T-helper 1 cell treated with Interleukin-12 subunit alpha and Interleukin-12 subunit beta and Interleukin-4 antibody, amounts not matched to agents 30 μg/mL and 1 μg/mL, for 36 hours (primary cell): ENCODE results near the gene DUOXA1.
"Not testable (repeated sequence)": the region's sequence is repeated elsewhere in the genome, so short reads cannot be mapped to it uniquely, and the experiment has no call there.

ENCODE experiments used
- H3K27ac Mint-ChIP-seq: one replicate; pipeline ENCODE4 v1.8.0; 2021; ENCODE audit warnings: mild to moderate bottlenecking, mixed read lengths
- H3K27me3 Mint-ChIP-seq: one replicate; pipeline ENCODE4 v1.8.0; 2021; ENCODE audit warnings: low read depth, mixed read lengths
- H3K36me3 Mint-ChIP-seq: one replicate; pipeline ENCODE4 v1.8.0; 2021; ENCODE audit warnings: low read depth, mixed read lengths
- H3K4me1 Mint-ChIP-seq: one replicate; pipeline ENCODE4 v1.8.0; 2021; ENCODE audit warnings: low read depth, mixed read lengths
- H3K4me3 Mint-ChIP-seq: one replicate; pipeline ENCODE4 v1.8.0; 2021; ENCODE audit warnings: mild to moderate bottlenecking, moderate library complexity, mixed read lengths
- H3K9me3 Mint-ChIP-seq: one replicate; pipeline ENCODE4 v1.8.0; 2021; ENCODE audit warnings: mixed read lengths

DUOXA1 gene

GRCh38 chr15:45116006-45116481 lies 13.6 kb downstream of the DUOXA1 start:
- peaks cover 1% of the 10 kb centered on the region for H3K36me3 Mint-ChIP-seq
- no peaks in the 10 kb centered on the region for H3K9me3 Mint-ChIP-seq
- no peak overlapping the region for H3K27ac Mint-ChIP-seq
- peaks cover 17% of the 10 kb centered on the region for H3K4me1 Mint-ChIP-seq
- H3K27me3 Mint-ChIP-seq = peaks cover 66% of the 10 kb centered on the region
- no peak overlapping the region for H3K4me3 Mint-ChIP-seq

DNA sequence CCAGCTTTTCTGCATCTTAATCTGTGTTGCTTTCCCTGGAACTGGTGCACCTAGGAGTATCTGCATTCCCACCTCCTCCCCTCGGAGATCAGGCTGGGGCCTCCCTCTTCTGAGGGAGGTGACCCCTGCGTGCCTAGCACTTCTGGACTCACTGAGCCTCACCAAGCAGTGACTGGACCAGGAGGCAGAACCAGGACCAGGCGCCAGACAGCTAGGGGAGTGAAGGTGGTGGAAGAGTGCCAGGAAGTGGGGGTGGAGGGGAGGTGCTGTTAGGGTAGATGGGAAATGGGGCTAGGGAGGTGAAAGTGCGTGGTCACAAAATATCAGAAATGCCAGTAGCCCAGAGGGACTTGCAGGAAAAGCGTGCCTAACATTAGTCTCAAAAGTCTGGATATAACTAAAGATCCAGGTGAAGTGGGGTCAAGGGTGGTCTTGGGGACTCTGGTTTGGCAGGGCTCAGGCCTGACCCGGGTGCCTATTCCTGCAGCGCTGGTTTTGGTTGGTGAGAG lies 14.3 kb downstream of the DUOXA1 start:
- Mint-ChIP-seq H3K9me3 (no peaks in the 10 kb centered on the region), H3K36me3 (peaks cover 1% of the 10 kb centered on the region), H3K27ac (no peak overlapping the region), H3K27me3 (peaks cover 70% of the 10 kb centered on the region), H3K4me1 (peaks cover 18% of the 10 kb centered on the region), H3K4me3 (no peak overlapping the region)

DNA sequence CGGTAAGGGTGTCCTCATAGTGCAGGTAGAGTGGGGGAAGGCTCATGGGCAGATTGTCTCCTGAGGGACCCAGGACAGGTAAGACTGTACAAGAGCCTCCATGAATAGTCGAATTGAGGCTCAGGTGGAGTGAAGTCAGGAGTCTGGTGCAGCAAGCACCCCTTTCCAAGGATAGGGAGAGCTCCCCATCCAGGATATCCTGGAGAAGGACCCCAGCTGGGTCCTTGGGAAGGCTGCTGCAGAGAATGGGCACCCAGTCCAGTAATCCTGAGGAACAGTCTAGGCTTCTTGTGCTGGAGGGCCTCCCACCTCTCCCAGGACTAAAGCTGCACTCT lies 15.0 kb downstream of the DUOXA1 start:
- H3K9me3 Mint-ChIP-seq = no peaks in the 10 kb centered on the region
- H3K4me1 Mint-ChIP-seq = peaks cover 18% of the 10 kb centered on the region
- no peak overlapping the region for H3K4me3 Mint-ChIP-seq
- H3K36me3 Mint-ChIP-seq = peaks cover 1% of the 10 kb centered on the region
- peaks cover 77% of the 10 kb centered on the region for H3K27me3 Mint-ChIP-seq
- H3K27ac Mint-ChIP-seq = no peak overlapping the region

DNA sequence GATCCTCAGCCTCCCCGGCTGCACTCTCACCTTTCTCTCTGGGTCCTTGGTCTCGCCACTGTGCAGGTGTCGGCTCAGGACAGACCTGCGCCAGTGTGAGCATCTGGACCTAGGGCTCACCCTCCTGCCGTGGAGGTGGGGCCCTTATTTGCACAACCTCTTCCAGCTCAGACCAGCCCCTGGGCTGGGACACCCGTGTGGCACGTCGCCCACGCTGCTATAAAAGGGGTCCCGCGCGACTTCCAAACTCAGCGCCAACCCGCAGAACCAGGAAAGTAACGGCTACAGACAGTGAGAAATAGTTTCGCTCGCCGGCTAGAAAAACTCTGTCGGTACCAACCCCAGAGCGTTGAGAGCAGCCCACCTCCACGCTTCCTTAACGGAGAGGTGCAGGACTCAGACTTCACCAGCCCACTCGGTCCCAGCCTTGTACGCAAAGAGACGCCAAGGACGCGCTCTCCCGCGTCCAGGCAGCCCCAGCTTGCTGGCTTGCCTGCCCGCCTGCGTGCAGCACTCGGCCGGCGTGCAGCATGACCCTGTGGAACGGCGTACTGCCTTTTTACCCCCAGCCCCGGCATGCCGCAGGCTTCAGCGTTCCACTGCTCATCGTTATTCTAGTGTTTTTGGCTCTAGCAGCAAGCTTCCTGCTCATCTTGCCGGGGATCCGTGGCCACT lies 15.5 kb downstream of the DUOXA1 start, which contains the start of the genes DUOX2 and DUOXA2:
TSS of gene DUOX2 (minus strand) at position 97 of the 675 bp plus-strand sequence. CDS start 761 bp downstream, outside the sequence.
TSS of gene DUOXA2 (plus strand) at position 251 of the 675 bp plus-strand sequence. CDS start at position 531, 280 bp downstream.
- H3K4me3 Mint-ChIP-seq = peak within 1 kb of the TSS; percentile 2

DNA sequence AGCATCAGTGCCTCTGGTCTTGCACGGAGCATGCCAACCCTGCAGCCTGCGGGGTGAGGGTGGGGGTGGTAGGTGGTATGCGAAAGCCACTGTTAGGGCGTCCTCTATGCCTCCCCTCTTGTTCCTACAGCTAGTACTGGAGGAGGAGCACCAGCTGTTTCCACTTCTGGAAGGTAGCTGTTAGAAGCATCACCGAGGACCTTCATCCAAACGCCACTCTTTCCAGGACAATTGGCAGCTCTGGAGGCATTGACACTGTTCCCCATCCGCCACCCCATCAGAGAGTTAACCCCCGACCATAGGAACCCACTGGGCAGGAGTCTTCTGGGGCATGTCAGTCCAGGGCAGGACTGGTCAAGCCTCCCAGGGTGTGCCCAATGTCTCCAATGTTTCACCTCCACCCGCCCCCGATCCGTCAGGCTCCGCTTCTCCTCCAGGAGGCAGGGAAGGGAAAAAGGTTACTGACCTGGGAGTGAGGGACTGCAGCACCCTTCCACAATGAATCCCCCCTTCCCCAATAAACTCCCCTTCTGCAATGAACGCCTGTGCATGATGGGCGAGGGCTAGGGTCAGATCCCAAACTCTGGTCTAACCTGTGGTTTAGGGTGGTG lies 16.2 kb downstream of the DUOXA1 start:
- Mint-ChIP-seq H3K27ac (no peak overlapping the region), H3K4me1 (peaks cover 18% of the 10 kb centered on the region), H3K36me3 (peaks cover 1% of the 10 kb centered on the region), H3K4me3 (no peak overlapping the region), H3K9me3 (no peaks in the 10 kb centered on the region), H3K27me3 (peaks cover 88% of the 10 kb centered on the region)

More for the DNA sequence above, 15.5 kb downstream of the DUOXA1 start, which contains the start of the genes DUOX2 and DUOXA2:
- Mint-ChIP-seq H3K27ac (no peak within 1 kb of the TSS), H3K36me3 (peaks cover 1% of the 10 kb centered on the region), H3K4me1 (peaks cover 18% of the 10 kb centered on the region), H3K9me3 (no peaks in the 10 kb centered on the region), H3K27me3 (peaks cover 82% of the 10 kb centered on the region)

GRCh38 chr15:45112591-45113379 lies 16.9 kb downstream of the DUOXA1 start:
- Mint-ChIP-seq H3K27me3 (peaks cover 81% of the 10 kb centered on the region), H3K27ac (no peak overlapping the region), H3K4me3 (peak overlapping the region; percentile 21), H3K9me3 (no peaks in the 10 kb centered on the region), H3K36me3 (no peaks in the 10 kb centered on the region), H3K4me1 (peaks cover 13% of the 10 kb centered on the region)

- peaks cover 75% of the 10 kb centered on the region for H3K27me3 Mint-ChIP-seq
- H3K27ac Mint-ChIP-seq = peak overlapping the region; percentile 49
- peak overlapping the region; percentile 21 for H3K4me3 Mint-ChIP-seq
- H3K9me3 Mint-ChIP-seq = no peaks in the 10 kb centered on the region
- peaks cover 9% of the 10 kb centered on the region for H3K4me1 Mint-ChIP-seq
- H3K36me3 Mint-ChIP-seq = no peaks in the 10 kb centered on the region
Measured at GRCh38 chr15:45112143-45112590, 17.5 kb downstream of the DUOXA1 start.

DNA sequence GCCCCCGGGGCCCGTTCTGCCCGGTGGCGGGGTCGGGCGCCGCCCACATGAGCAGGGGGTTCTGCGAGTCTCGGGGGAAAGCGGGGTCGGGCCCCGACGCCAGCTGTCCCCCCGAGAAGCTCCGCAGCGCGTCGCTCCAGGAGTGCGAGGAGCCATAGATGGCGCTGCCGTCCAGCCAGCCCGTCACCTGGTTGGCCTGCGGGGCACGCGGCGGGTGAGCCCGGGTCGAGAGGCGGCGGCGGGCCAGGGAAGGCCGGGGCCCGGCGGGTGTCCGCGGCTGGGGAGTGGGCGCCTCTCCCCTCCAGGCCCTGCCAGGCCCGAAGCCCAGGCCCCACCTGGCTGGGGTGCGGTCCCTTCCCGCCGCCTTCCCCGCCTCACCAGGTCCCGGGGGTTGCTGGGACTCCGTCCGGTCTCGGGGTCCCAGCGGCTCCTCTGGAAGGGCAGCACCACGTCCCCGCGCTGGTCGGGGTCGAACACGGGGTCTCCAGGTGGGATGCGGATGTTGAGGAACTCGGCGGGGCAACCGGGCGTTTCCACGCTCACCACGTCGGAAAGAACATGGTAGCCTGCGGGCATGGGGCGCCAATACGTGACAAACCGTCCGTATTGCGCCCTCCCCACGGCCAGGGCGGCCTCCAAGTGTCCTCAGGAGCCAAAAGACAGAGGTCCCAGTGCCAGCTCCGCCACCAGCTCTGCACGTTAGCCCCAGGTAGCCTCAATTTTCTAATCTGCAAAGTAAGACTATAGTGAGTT lies 18.1 kb downstream of the DUOXA1 start:
- peaks cover 9% of the 10 kb centered on the region for H3K4me1 Mint-ChIP-seq
- H3K27ac Mint-ChIP-seq = no peak overlapping the region
- H3K9me3 Mint-ChIP-seq = no peaks in the 10 kb centered on the region
- peaks cover 71% of the 10 kb centered on the region for H3K27me3 Mint-ChIP-seq
- no peak overlapping the region for H3K4me3 Mint-ChIP-seq
- no peaks in the 10 kb centered on the region for H3K36me3 Mint-ChIP-seq

- no peak overlapping the region for H3K27ac Mint-ChIP-seq
- H3K27me3 Mint-ChIP-seq = peaks cover 59% of the 10 kb centered on the region
- no peak overlapping the region for H3K4me3 Mint-ChIP-seq
- no peaks in the 10 kb centered on the region for H3K36me3 Mint-ChIP-seq
- H3K9me3 Mint-ChIP-seq = no peaks in the 10 kb centered on the region
- peaks cover 9% of the 10 kb centered on the region for H3K4me1 Mint-ChIP-seq
Measured at GRCh38 chr15:45110256-45110820, 19.3 kb downstream of the DUOXA1 start.

DNA sequence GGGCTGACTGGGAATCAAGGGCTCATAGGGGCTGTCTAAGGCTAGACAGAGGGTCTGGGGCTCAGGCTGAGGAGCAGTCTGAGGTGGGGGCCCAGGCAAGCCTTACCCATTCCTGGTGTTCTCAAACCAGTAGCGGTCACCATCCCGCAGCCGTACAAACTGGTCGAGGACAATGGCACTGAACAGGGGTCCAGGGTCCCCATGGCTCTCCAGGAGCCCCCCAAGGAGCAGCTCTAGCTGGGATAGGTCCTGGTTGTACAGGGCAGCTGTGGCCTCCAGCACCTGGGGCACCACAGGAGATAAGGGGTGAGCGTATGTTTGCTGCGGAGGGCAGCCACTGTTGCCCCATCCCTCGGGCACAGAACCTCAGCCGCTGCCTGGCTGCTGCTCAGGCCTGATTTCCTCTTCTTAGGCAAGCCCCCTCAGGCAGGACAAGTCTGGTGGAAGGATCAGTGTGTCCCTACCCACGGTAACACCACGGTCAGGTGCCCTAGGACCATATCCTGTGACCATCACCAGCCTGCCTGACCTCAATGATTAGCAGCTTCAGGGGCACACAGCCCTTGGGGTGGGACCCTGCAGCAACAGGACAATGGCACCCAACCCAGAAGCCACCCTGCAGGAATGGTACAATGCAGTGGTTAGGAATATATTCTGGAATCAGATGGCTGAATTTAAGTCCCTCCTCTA lies 21.6 kb downstream of the DUOXA1 start:
- Mint-ChIP-seq H3K4me3 (no peak overlapping the region), H3K9me3 (no peaks in the 10 kb centered on the region), H3K27ac (no peak overlapping the region), H3K4me1 (peaks cover 5% of the 10 kb centered on the region), H3K36me3 (no peaks in the 10 kb centered on the region), H3K27me3 (peaks cover 41% of the 10 kb centered on the region)

DNA sequence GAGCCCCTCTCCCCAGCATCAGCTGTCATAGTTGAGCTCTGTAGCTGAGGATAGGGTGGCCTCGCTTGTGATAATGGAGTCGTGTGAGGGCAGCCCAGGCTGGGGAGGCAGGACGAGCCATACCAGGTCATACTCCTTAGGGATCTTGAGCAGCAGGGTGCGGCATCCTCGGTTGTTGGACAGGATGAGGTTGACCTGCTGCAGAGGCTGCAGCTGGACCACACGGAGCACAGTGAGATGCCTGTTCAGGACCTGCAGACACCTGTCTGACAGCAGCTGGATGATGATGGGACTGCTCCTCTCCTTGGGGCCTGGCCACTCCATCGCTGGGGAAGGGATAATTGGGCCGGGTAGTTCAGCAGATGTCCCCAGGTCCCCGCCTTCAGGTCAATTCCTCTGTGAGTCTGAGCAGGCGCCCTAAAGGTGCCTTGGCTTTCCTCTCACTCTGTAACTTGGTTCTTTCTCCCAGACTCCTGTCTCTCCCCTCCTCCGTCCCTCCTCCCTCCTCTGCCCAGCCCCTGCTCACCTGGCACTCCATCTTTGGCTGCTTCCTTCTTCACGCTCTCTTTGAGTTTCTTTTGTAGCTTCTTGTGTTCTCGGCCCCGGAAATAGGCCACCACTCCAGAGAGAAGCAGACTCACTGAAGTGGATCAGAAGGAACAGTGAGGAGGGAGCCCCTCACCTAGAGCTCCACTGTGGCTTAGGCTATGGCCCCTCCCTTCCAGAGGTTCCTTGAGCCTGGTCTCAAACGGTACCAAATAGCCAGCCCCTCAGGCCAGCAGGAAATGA lies 23.5 kb downstream of the DUOXA1 start:
- Mint-ChIP-seq H3K36me3 (no peaks in the 10 kb centered on the region), H3K27me3 (peaks cover 26% of the 10 kb centered on the region), H3K27ac (no peak overlapping the region), H3K9me3 (no peaks in the 10 kb centered on the region), H3K4me3 (no peak overlapping the region), H3K4me1 (peaks cover 2% of the 10 kb centered on the region)

- Mint-ChIP-seq H3K4me1 (peaks cover 1% of the 10 kb centered on the region), H3K36me3 (no peaks in the 10 kb centered on the region), H3K27me3 (peaks cover 24% of the 10 kb centered on the region), H3K27ac (no peak overlapping the region), H3K4me3 (no peak overlapping the region), H3K9me3 (no peaks in the 10 kb centered on the region)
Measured at GRCh38 chr15:45105586-45105985, 24.1 kb downstream of the DUOXA1 start.

DNA sequence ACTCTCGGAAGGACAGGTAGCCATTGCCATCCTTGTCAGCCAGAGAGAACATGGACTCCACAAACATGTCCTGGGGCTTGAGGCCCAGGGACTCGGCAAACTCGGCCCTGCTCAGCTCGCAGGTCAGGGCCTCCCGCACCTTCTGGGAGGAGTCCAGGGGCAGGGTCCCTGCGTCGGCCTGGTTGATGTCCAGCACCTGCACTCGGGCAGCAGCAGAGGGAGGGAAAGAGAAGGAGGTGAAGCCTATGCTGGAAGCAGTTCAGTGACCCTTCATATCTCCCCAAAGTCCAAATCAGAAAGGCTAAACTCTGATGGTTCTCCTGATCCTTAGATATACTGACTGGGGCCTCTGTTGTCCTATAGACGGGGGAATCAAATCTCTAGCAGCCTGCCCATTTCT lies 25.5 kb downstream of the DUOXA1 start:
- H3K36me3 Mint-ChIP-seq, H3K4me1 Mint-ChIP-seq, H3K27ac Mint-ChIP-seq, H3K4me3 Mint-ChIP-seq, H3K9me3 Mint-ChIP-seq: not testable (repeated sequence)
- peaks cover 10% of the 10 kb centered on the region for H3K27me3 Mint-ChIP-seq
